ENCODE data around the gene MCRIP2. TPM values are rescaled to one million over a fixed set of nuclear protein-coding genes. Genes with fewer than 3 reads are reported as not detected.

MCRIP2 gene
- total and polyA plus RNA-seq, 12 donors, result 7.1 to 253 (median 150) TPM

- H3K27ac ChIP-seq, result peak overlapping the region; percentile 69 to 93 (median 74)
- H3K4me1 ChIP-seq (replicated peaks in 1 of 2), result peaks cover 32 to 37% of the 10 kb centered on the region in 2 donors
- DNase-seq, result peak; percentile 71 to 93 (median 89)
- peaks cover 0 to 5% of the 10 kb centered on the region in 2 donors for H3K36me3 ChIP-seq (replicated peaks in 1 of 2)
- no peaks in the 10 kb centered on the region for H3K9me3 ChIP-seq (replicated peaks in 1 of 3)
- TF ChIP-seq POLR2A (IDR thresholded peaks at IDR 0.05) (peak in 1 of 2 donors; percentile 54), CTCF (IDR thresholded peaks at IDR 0.05) (no peak)
- WGBS, 4 donors, result 52 to 63% (median 57%) methylated on average over 2 to 28 of the region's 28 CpGs
- intact Hi-C loops (cut with DNase I), result no loop called here
- H3K4me3 ChIP-seq, result no peak overlapping the region
- no peaks in the 10 kb centered on the region for H3K27me3 ChIP-seq
Observed at GRCh38 chr16:652454-653305, 11.1 kb downstream of the MCRIP2 start.

GRCh38 chr16:654034-654433 lies 12.4 kb downstream of the MCRIP2 start:
- WGBS, 4 donors, result 81 to 88% (median 86%) methylated on average over 12 of the region's 12 CpGs
- H3K27me3 ChIP-seq, result no peaks in the 10 kb centered on the region
- peaks cover 21 to 24% of the 10 kb centered on the region in 2 donors for H3K4me1 ChIP-seq (replicated peaks in 1 of 2)
- intact Hi-C loops (cut with DNase I), result no loop called here
- no peak overlapping the region for H3K27ac ChIP-seq
- no peak for DNase-seq
- TF ChIP-seq CTCF (IDR thresholded peaks at IDR 0.05), result no peak
- H3K9me3 ChIP-seq (replicated peaks in 1 of 3), result no peaks in the 10 kb centered on the region
- no peak overlapping the region for H3K4me3 ChIP-seq
- H3K36me3 ChIP-seq (replicated peaks in 1 of 2), result peaks cover 0 to 9% of the 10 kb centered on the region in 2 donors

GRCh38 chr16:657487-657886 lies 15.9 kb downstream of the MCRIP2 start:
- no peak for TF ChIP-seq POLR2A (IDR thresholded peaks at IDR 0.05)
- no peak for TF ChIP-seq CTCF (IDR thresholded peaks at IDR 0.05)
- DNase-seq, result no peak
- intact Hi-C loops (cut with DNase I), result loop anchor here in 1 of 2 donors (5.0 kb wide), 1 partner anchor 80 kb away; no protein-coding TSS in a partner anchor
- WGBS, 4 donors, result 88 to 97% (median 95%) methylated on average over 14 to 22 of the region's 22 CpGs; no CpG with 5 or more reads in 1 of the 4 donors
- no peak overlapping the region for H3K4me3 ChIP-seq
- H3K27ac ChIP-seq, result no peak overlapping the region
- no peaks in the 10 kb centered on the region for H3K9me3 ChIP-seq (replicated peaks in 1 of 3)
- peaks cover 17 to 19% of the 10 kb centered on the region in 2 donors for H3K4me1 ChIP-seq (replicated peaks in 1 of 2)
- no peaks in the 10 kb centered on the region for H3K27me3 ChIP-seq
- H3K36me3 ChIP-seq (replicated peaks in 1 of 2), result peaks cover 0 to 9% of the 10 kb centered on the region in 2 donors

GRCh38 chr16:658679-659571 lies 17.3 kb downstream of the MCRIP2 start:
- no peak for TF ChIP-seq POLR2A (IDR thresholded peaks at IDR 0.05)
- no peak for TF ChIP-seq CTCF (IDR thresholded peaks at IDR 0.05)
- Histone ChIP-seq H3K27ac (no peak overlapping the region), H3K36me3 (replicated peaks in 1 of 2) (peaks cover 0 to 9% of the 10 kb centered on the region in 2 donors), H3K27me3 (no peaks in the 10 kb centered on the region), H3K4me1 (replicated peaks in 1 of 2) (peaks cover 12 to 13% of the 10 kb centered on the region in 2 donors), H3K4me3 (no peak overlapping the region), H3K9me3 (replicated peaks in 1 of 3) (no peaks in the 10 kb centered on the region)
- WGBS, 4 donors, result 91 to 100% (median 93%) methylated on average over 2 to 35 of the region's 35 CpGs
- intact Hi-C loops (cut with DNase I), result loop anchor here in 1 of 2 donors (5.0 kb wide), 1 partner anchor 82 kb away; no protein-coding TSS in a partner anchor
- DNase-seq, result no peak

Measured in adrenal gland (tissue), 12 donors.